ENCODE measurements around the gene PDGFB. TPM values are rescaled to one million over a fixed set of nuclear protein-coding genes. Genes with fewer than 3 reads are reported as not detected.

PDGFB gene
- total RNA-seq, 1 experiment from 2014 or later: 9.8 TPM

DNA sequence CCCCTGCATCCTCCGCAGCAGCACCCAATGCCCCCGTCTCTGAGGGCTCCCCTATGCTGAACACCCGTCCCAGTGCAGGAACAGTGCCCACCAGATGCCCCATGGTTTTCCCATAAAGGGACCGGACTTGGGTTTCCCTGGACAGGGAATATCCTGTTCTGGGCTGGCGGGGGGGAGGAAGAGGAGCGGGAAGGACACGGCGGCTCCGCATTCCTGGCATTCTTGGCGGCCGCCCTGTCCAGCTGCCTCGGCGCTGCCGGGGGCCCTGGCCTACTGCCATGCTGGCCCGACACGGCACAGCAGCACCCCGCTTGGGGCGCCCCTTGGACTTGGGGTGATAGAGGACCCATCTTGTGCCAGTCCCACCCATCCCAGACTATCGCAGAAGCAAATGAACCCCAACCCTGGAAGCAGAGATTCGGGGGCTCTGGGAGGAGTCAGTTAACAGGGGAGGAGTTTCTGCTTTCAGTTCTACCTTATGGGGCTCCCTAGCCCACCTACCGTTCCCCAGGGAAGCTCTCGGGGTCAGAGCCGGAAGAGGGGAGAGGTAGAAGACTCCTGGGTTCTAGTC, 68.6 kb downstream of the PDGFB start:
- peak; percentile 82 for DNase-seq (ENCODE audit: low spot score)

GRCh38 chr22:39175353-39176142, 69.2 kb downstream of the PDGFB start:
- peak; percentile 46 for DNase-seq (ENCODE audit: low spot score)

GRCh38 chr22:39174498-39175352, 70.1 kb downstream of the PDGFB start:
- peak; percentile 80 for DNase-seq (ENCODE audit: low spot score)

DNA sequence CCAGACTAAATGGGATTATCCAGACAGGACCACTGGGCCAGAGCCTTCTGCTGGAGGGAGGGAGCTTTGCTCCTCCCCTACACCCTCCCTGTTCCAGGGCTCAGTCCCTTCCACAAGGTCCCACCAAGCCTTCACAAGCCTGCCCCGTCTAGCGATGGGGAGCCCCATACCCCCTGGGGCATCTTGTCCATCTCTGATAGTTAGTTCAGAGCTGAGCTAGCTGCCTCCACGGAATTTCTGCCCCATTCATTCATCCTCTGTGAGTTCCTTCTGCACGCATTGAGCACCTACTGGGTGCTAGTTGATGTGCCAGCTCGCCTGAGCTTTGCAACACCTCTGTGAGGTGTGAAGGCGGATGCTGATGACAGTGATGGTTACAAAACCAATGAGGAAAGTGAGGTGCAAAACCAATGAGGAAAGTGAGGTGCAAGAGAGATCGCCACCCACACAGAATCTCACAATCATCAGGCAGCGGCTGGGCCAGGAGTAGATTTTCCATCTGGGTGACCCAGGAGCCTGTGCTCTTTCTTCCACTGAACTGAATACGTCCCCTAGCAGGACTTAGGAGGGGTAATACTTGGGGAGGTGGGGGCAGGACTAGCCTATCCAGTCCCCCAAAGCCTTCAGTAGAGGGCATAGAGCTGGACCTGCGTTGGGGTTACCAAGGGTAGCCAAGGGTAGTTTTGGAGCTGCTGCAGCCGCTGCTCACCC, 70.8 kb downstream of the PDGFB start:
- DNase-seq (ENCODE audit: low spot score): no peak

Other genes starting within 250 kb of the PDGFB start
- gene APOBEC3C, start 230.7 kb downstream of the PDGFB start, total RNA-seq (2014; rRNA removed; shearing (Covaris generic)): 6.4 and 8.2 TPM in 2 replicates
- 0.10 and 1.9 TPM in 2 replicates for gene APOBEC3D, start 223.9 kb downstream of the PDGFB start, total RNA-seq (2014; rRNA removed; shearing (Covaris generic))
- gene APOBEC3F, start 204.1 kb downstream of the PDGFB start, total RNA-seq (2014; rRNA removed; shearing (Covaris generic)): 2.8 and 6.3 TPM in 2 replicates
- 21.4 and 23.3 TPM in 2 replicates for gene APOBEC3G, start 167.7 kb downstream of the PDGFB start, total RNA-seq (2014; rRNA removed; shearing (Covaris generic))
- gene APOBEC3H, start 147.7 kb downstream of the PDGFB start, total RNA-seq (2014; rRNA removed; shearing (Covaris generic)): 0.50 and 0.81 TPM in 2 replicates
- gene CBX7, start 92.3 kb downstream of the PDGFB start, total RNA-seq (2014; rRNA removed; shearing (Covaris generic)): 0.74 and 3.3 TPM in 2 replicates
- gene RPL3, start 74.6 kb upstream of the PDGFB start, total RNA-seq (2014; rRNA removed; shearing (Covaris generic)): 867 and 969 TPM in 2 replicates
- gene SYNGR1, start 105.0 kb upstream of the PDGFB start, total RNA-seq (2014; rRNA removed; shearing (Covaris generic)): 2.4 and 2.9 TPM in 2 replicates
- 5.8 and 6.3 TPM in 2 replicates for gene TAB1, start 154.8 kb upstream of the PDGFB start, total RNA-seq (2014; rRNA removed; shearing (Covaris generic))
- gene MGAT3, start 212.0 kb upstream of the PDGFB start, total RNA-seq (2014; rRNA removed; shearing (Covaris generic)): 1.3 and 3.1 TPM in 2 replicates

All from A172 (cell line).